K562 (cell line): ENCODE measurements around the gene CD84.

ENCODE experiments used
- ATF2 ChIP-seq: sonication (generic); formaldehyde crosslinking; IDR thresholded peaks from 2 replicates; pipeline ENCODE4 v1.8.1; 2022; ENCODE audit warnings: missing genetic modification reagents
- BRF2 ChIP-seq: IDR thresholded peaks from 3 replicates; pipeline ENCODE4 v1.6.1; 2011; ENCODE audit warnings: borderline replicate concordance, mild to moderate bottlenecking; ENCODE audit not compliant: insufficient read length, insufficient read depth
- CTCF ChIP-seq, 3 experiments: IDR thresholded peaks in 2 of 3; conservative IDR thresholded peaks in 1 of 3; 2 replicates each; pipeline ENCODE4 v1.5.1; 2011 to 2012; ENCODE audit warnings: low read length in 3 of 3, mild to moderate bottlenecking in 3 of 3, control low read depth in 2 of 3, improper control_type of control experiment in 1 of 3, inconsistent platforms in 1 of 3, low read depth in 1 of 3, mixed read lengths in 1 of 3, moderate library complexity in 1 of 3; ENCODE audit not compliant: insufficient read depth in 2 of 3
- GATAD2B ChIP-seq: fragments of 450-650 bp; IDR thresholded peaks from 2 replicates; pipeline ENCODE4 v1.6.1; 2017; ENCODE audit warnings: mild to moderate bottlenecking, borderline replicate concordance
- NR2C1 ChIP-seq, 2 experiments: fragments of 450-650 bp; IDR thresholded peaks; 2 replicates each; pipeline ENCODE4 v1.6.1; 2017; ENCODE audit warnings: mild to moderate bottlenecking in 2 of 2, antibody characterized with exemption in 1 of 2, inconsistent platforms in 1 of 2, missing compliant biosample characterization in 1 of 2, missing genetic modification characterization in 1 of 2
- PTBP1 ChIP-seq: fragments of 200-400 bp; formaldehyde crosslinking; IDR thresholded peaks from 2 replicates; pipeline ENCODE4 v1.6.1; 2017; ENCODE audit warnings: low read depth, low read length
- RUNX1 ChIP-seq: sonication (generic); IDR thresholded peaks from 2 replicates; pipeline ENCODE4 v1.6.1; 2016; ENCODE audit warnings: antibody characterized with exemption, low read depth
- TCF7 ChIP-seq: sonication (generic); IDR thresholded peaks from 2 replicates; pipeline ENCODE4 v1.6.1; 2016; ENCODE audit warnings: antibody characterized with exemption, borderline replicate concordance
- WHSC1 ChIP-seq: IDR thresholded peaks from one replicate; pipeline ENCODE4 v1.6.1; 2012; ENCODE audit warnings: low read length, control low read depth, inconsistent platforms
- YY1 ChIP-seq, 3 experiments: IDR thresholded peaks; 2 replicates each; pipeline ENCODE4 v1.6.1; 2011; ENCODE audit warnings: low read length in 2 of 3, mild to moderate bottlenecking in 2 of 3, moderate library complexity in 2 of 3, borderline replicate concordance in 1 of 3, control low read depth in 1 of 3, low read depth in 1 of 3; ENCODE audit not compliant: insufficient read depth in 3 of 3, insufficient replicate concordance in 2 of 3, control insufficient read depth in 1 of 3, insufficient read length in 1 of 3; ENCODE audit errors: extremely low read depth in 1 of 3
- ZFX ChIP-seq: sonication (generic); formaldehyde crosslinking; IDR thresholded peaks from 2 replicates; pipeline ENCODE4 v1.8.0; 2022; ENCODE audit warnings: mild to moderate bottlenecking, missing genetic modification reagents, moderate library complexity
- ZNF609 ChIP-seq: sonication (generic); formaldehyde crosslinking; IDR thresholded peaks from 2 replicates; pipeline ENCODE4 v1.8.1; 2023; ENCODE audit warnings: missing genetic modification reagents, mild to moderate bottlenecking, borderline replicate concordance
- TF ChIP-seq, protein P1 (sequence below): fragments of 250-450 bp; sonication (Bioruptor Pico); IDR thresholded peaks from 2 replicates; pipeline ENCODE4 v1.4.0; 2020

DNA sequence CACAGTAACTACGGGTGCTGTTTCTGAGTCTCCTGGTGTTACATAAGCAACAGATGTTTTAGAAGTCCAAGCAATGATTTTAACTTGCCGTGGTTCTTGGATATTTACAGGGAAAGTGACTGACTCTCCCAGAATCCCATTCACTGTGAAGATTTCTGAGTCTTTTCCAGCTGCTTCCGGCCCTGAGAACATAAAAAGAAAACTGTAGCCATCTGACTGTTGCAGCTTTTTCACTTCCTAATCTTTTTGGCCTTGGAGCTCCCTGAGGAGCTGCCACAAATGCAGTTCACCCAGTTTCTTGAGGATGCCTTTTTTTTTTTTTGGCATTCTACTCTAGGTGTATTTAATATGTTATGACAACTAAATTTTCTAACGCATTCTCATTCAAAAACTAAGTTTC, 13.7 kb downstream of the CD84 start:
- TF ChIP-seq CTCF (IDR thresholded peaks at IDR 0.05 in 2 of 3, conservative IDR thresholded peaks at IDR 0.05 in 1 of 3; ENCODE audit: insufficient read depth in 2 of 3, low read depth in 1 of 3, low read length in 3 of 3) (no peak), ATF2 (CRISPR knock-in tag) (no peak), GATAD2B (no peak), YY1 (IDR thresholded peaks at IDR 0.05; ENCODE audit: borderline replicate concordance in 1 of 3, control insufficient read depth in 1 of 3, extremely low read depth in 1 of 3, insufficient read depth in 3 of 3, insufficient read length in 1 of 3, insufficient replicate concordance in 2 of 3, low read depth in 1 of 3, low read length in 2 of 3) (no peak), WHSC1 (no peak), NR2C1 (IDR thresholded peaks at IDR 0.05) (no peak), NR2C1 (tag; IDR thresholded peaks at IDR 0.05) (no peak), ZFX (no peak), RUNX1 (no peak), ZNF609 (no peak), PTBP1 (no peak), TCF7 (no peak), BRF2 (no peak)
- TF ChIP-seq, protein P1, sequence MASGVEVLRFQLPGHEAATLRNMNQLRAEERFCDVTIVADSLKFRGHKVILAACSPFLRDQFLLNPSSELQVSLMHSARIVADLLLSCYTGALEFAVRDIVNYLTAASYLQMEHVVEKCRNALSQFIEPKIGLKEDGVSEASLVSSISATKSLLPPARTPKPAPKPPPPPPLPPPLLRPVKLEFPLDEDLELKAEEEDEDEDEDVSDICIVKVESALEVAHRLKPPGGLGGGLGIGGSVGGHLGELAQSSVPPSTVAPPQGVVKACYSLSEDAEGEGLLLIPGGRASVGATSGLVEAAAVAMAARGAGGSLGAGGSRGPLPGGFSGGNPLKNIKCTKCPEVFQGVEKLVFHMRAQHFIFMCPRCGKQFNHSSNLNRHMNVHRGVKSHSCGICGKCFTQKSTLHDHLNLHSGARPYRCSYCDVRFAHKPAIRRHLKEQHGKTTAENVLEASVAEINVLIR (CRISPR knock-in tag): no peak
